GM19328 (cell line): ENCODE measurements around the gene METTL9.

ENCODE experiments used
- ATAC-seq: cut with Tn5 transposase; IDR thresholded peaks from one replicate; pipeline ENCODE4 v1.9.1; 2021; ENCODE audit warnings: mild to moderate bottlenecking, moderate library complexity; ENCODE audit not compliant: unreplicated experiment

Gene METTL9

GRCh38 chr16:21703589-21704174 is 104.3 kb downstream of the METTL9 start:
- no peak for ATAC-seq

GRCh38 chr16:21704266-21704665 is 104.9 kb downstream of the METTL9 start:
- ATAC-seq, result no peak

GRCh38 chr16:21704733-21705132 is 105.4 kb downstream of the METTL9 start:
- ATAC-seq, result no peak
